ENCODE data around the gene CNPY1. TPM values are rescaled to one million over a fixed set of nuclear protein-coding genes. Genes with fewer than 3 reads are reported as not detected.

The CNPY1 gene
- total and polyA plus RNA-seq, 4 donors = not detected

GRCh38 chr7:155560196-155560885 is 14.0 kb upstream of the CNPY1 start:
- no peak for DNase-seq
- 72 to 83% methylated on average over 21 of the region's 21 CpGs for WGBS, 2 donors

GRCh38 chr7:155559519-155560108 is 13.3 kb upstream of the CNPY1 start:
- TF ChIP-seq, protein P1, sequence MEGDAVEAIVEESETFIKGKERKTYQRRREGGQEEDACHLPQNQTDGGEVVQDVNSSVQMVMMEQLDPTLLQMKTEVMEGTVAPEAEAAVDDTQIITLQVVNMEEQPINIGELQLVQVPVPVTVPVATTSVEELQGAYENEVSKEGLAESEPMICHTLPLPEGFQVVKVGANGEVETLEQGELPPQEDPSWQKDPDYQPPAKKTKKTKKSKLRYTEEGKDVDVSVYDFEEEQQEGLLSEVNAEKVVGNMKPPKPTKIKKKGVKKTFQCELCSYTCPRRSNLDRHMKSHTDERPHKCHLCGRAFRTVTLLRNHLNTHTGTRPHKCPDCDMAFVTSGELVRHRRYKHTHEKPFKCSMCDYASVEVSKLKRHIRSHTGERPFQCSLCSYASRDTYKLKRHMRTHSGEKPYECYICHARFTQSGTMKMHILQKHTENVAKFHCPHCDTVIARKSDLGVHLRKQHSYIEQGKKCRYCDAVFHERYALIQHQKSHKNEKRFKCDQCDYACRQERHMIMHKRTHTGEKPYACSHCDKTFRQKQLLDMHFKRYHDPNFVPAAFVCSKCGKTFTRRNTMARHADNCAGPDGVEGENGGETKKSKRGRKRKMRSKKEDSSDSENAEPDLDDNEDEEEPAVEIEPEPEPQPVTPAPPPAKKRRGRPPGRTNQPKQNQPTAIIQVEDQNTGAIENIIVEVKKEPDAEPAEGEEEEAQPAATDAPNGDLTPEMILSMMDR (IDR thresholded peaks at IDR 0.05; ENCODE audit: control extremely low read depth, extremely low read depth) = no peak
- H3K27ac ChIP-seq (ENCODE audit: low read depth in 1 of 2, low read length in 1 of 2) = no peak overlapping the region
- H3K27me3 ChIP-seq (ENCODE audit: control insufficient read depth in 3 of 3, insufficient read depth in 3 of 3, low read length in 2 of 3) = peaks cover 3 to 10% (median 3%) of the 10 kb centered on the region in 3 donors
- no peak overlapping the region for H3K9ac ChIP-seq (ENCODE audit: insufficient read depth in 1 of 2, low read length in 2 of 2)
- no peak overlapping the region for H3K4me3 ChIP-seq
- no peaks in the 10 kb centered on the region for H3K4me1 ChIP-seq (ENCODE audit: control insufficient read depth in 5 of 5, insufficient read depth in 5 of 5, low read length in 5 of 5)
- no peaks in the 10 kb centered on the region for H3K9me3 ChIP-seq (ENCODE audit: control insufficient read depth in 4 of 4, insufficient read depth in 3 of 4, low read length in 3 of 4)
- 81 to 83% methylated on average over 13 of the region's 13 CpGs for WGBS, 2 donors
- ATAC-seq (ENCODE audit: insufficient read depth, low FRiP score) = no peak
- DNase-seq = no peak
- no peaks in the 10 kb centered on the region for H3K36me3 ChIP-seq (ENCODE audit: control insufficient read depth in 4 of 4, insufficient read depth in 4 of 4, low read length in 4 of 4)

More at GRCh38 chr7:155560196-155560885, 14.0 kb upstream of the CNPY1 start:
- H3K4me1 ChIP-seq (ENCODE audit: control insufficient read depth in 5 of 5, insufficient read depth in 5 of 5, low read length in 5 of 5) = no peaks in the 10 kb centered on the region
- no peak for ATAC-seq (ENCODE audit: insufficient read depth, low FRiP score)
- no peak overlapping the region for H3K4me3 ChIP-seq
- H3K9ac ChIP-seq (ENCODE audit: insufficient read depth in 1 of 2, low read length in 2 of 2) = no peak overlapping the region
- no peak overlapping the region for H3K27ac ChIP-seq (ENCODE audit: low read depth in 1 of 2, low read length in 1 of 2)
- H3K36me3 ChIP-seq (ENCODE audit: control insufficient read depth in 4 of 4, insufficient read depth in 4 of 4, low read length in 4 of 4) = no peaks in the 10 kb centered on the region
- peaks cover 3 to 10% (median 3%) of the 10 kb centered on the region in 3 donors for H3K27me3 ChIP-seq (ENCODE audit: control insufficient read depth in 3 of 3, insufficient read depth in 3 of 3, low read length in 2 of 3)
- no peaks in the 10 kb centered on the region for H3K9me3 ChIP-seq (ENCODE audit: control insufficient read depth in 4 of 4, insufficient read depth in 3 of 4, low read length in 3 of 4)
- TF ChIP-seq, protein P1 (IDR thresholded peaks at IDR 0.05; ENCODE audit: control extremely low read depth, extremely low read depth) = no peak

DNA sequence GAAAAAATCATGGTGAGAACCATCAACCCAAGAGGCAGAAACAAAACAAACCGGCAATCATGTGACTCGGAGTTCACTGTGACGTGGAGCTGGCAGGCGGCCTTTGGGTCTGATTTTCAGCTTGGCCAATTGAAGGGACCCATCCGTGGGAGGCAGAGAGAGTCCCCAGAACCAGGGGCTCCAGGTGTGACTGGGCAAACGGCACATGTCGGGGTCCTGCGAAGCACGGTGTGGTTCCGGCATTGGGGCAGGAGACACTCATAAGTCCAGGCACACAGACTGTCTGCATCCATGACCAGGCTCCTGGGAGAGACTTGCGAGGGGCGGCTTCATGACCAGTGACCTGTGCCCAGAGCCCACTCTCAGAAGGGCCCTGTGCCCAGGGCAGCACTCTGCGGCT is 12.6 kb upstream of the CNPY1 start:
- ATAC-seq (ENCODE audit: insufficient read depth, low FRiP score) (no peak), DNase-seq (no peak)
- H3K4me3 ChIP-seq = no peak overlapping the region
- TF ChIP-seq, protein P1 (IDR thresholded peaks at IDR 0.05; ENCODE audit: control extremely low read depth, extremely low read depth) = no peak
- H3K9me3 ChIP-seq (ENCODE audit: control insufficient read depth in 4 of 4, insufficient read depth in 3 of 4, low read length in 3 of 4) = peaks cover 0 to 3% (median 0%) of the 10 kb centered on the region in 4 donors
- 95% methylated on average over 13 of the region's 13 CpGs for WGBS, 2 donors
- peaks cover 3 to 10% (median 3%) of the 10 kb centered on the region in 3 donors for H3K27me3 ChIP-seq (ENCODE audit: control insufficient read depth in 3 of 3, insufficient read depth in 3 of 3, low read length in 2 of 3)
- no peak overlapping the region for H3K9ac ChIP-seq (ENCODE audit: insufficient read depth in 1 of 2, low read length in 2 of 2)
- no peaks in the 10 kb centered on the region for H3K4me1 ChIP-seq (ENCODE audit: control insufficient read depth in 5 of 5, insufficient read depth in 5 of 5, low read length in 5 of 5)
- H3K36me3 ChIP-seq (ENCODE audit: control insufficient read depth in 4 of 4, insufficient read depth in 4 of 4, low read length in 4 of 4) = no peaks in the 10 kb centered on the region
- H3K27ac ChIP-seq (ENCODE audit: low read depth in 1 of 2, low read length in 1 of 2) = no peak overlapping the region
